Activated T-helper 1 cell treated with anti-CD3 and anti-CD28 coated beads, Interleukin-12 subunit alpha, Interleukin-12 subunit beta, Interleukin-2, Interleukin-4 antibody, amounts not matched to agents 30 ng/mL and 10 ng/mL and 1 ng/mL, durations not matched to agents 14 hours and 24 hours and 36 hours (primary cell): ENCODE data around the gene PCNX2. TPM values are rescaled to one million over a fixed set of nuclear protein-coding genes. Genes with fewer than 3 reads are reported as not detected.
"Not testable (repeated sequence)": the region's sequence is repeated elsewhere in the genome, so short reads cannot be mapped to it uniquely, and the experiment has no call there.

Experiments used
- DNase-seq: peaks from one replicate; pipeline ENCODE4 v3.0.0; 2021; ENCODE audit warnings: low spot score
- H3K27ac Mint-ChIP-seq: one replicate; pipeline ENCODE4 v1.8.0; 2021; ENCODE audit warnings: mild to moderate bottlenecking, mixed read lengths
- H3K27me3 Mint-ChIP-seq: one replicate; pipeline ENCODE4 v1.8.0; 2022; ENCODE audit warnings: mild to moderate bottlenecking, moderate library complexity, mixed read lengths; ENCODE audit not compliant: insufficient read depth
- H3K36me3 Mint-ChIP-seq: one replicate; pipeline ENCODE4 v1.8.0; 2021; ENCODE audit warnings: low read depth, mixed read lengths
- H3K4me1 Mint-ChIP-seq: one replicate; pipeline ENCODE4 v1.8.0; 2021; ENCODE audit warnings: low read depth, mixed read lengths
- H3K4me3 Mint-ChIP-seq: one replicate; pipeline ENCODE4 v1.8.0; 2021; ENCODE audit warnings: mild to moderate bottlenecking, moderate library complexity, mixed read lengths
- H3K9me3 Mint-ChIP-seq: one replicate; pipeline ENCODE4 v1.8.0; 2021; ENCODE audit warnings: mixed read lengths
- intact Hi-C: fragments of 100-400 bp; cut with micrococcal nuclease; formaldehyde crosslinking; loops from one replicate; pipeline ENCODE4 v1.15.1; 2024
- total RNA-seq: library from RNA; stranded (reverse); gene quantifications from 2 replicates; pipeline ENCODE4 v1.2.3, GENCODE V29; 2022

Gene PCNX2
- total RNA-seq, 1 donor from 2014 or later: 33.7 TPM

DNA sequence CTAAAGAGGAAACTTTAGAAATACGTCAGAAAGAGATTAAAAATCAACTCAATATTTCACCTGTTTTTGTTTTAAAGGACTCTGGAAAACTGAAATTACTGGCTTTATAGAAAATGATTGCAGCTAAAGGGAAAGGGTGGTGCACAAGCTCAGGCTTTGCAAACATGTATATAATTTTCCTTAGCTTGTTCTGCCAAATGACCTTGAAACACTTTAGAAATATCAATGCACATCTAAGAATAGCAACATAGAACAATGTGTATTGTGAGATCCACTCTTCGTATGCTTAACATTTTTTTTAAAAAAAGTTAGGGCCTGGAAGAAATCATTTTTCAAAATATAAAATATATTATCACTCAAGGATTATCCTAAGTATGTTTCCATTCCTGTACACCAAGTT is 201.3 kb downstream of the PCNX2 start:
- Mint-ChIP-seq H3K9me3 (no peaks in the 10 kb centered on the region), H3K36me3 (peaks cover 20% of the 10 kb centered on the region), H3K27ac (no peak overlapping the region), H3K4me3 (no peak overlapping the region), H3K27me3 (no peaks in the 10 kb centered on the region), H3K4me1 (peaks cover 18% of the 10 kb centered on the region)
- no peak for DNase-seq
- intact Hi-C loops: no loop called here

DNA sequence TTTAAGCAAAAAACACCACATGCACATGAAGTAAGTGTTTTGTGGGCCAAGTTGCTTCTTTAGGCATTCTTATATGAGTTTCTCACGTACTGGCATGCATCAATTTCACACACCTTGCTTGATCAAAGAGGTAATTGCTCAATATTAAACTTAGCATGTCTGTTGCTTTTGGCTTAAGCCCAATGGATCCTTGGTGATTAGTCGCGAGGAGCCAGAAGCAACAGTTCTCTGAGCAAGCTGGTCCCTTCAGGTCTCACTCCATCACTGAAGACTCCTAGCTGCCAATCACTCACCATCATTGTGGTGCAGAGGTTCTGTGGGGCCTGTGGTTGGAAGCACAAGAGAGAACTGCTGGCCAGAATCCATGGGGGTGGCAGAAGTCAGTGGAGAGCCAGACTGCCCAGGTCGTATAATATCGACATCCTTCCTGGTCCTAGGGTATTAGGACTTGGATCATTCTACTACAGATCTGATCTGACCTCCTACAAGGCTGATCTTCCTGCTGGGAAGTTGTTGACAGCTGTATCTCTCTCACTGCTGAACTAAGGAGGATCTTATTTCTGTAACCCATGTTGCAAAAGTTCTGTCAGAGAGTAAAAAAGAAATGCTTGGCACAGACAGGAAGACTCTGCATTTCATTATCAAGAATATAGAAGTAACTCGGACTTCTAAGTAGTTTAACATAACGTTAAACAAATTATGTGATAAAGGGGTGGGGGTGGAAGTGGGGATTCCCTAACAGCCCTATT is 204.6 kb downstream of the PCNX2 start:
- H3K27ac Mint-ChIP-seq: no peak overlapping the region

DNA sequence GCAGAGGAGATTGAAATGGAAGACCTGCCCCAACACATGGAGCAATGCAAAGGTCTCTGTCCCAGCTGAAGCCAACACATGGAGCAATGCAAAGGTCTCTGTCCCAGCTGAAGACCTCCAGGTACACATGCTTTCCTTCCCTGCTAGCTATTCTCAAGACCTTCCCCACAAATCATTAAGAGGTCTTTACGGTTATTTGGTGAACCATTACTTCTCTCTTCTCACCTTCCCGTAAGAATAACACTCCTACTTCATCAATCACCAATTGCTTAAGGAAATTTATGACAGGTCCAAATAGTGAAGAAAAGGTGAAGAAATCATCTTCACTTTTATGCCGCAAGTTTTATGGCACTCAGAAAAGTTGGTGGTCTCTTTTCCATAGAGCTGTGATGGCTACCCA is 206.3 kb downstream of the PCNX2 start:
- DNase-seq: no peak
- Mint-ChIP-seq H3K27ac (no peak overlapping the region), H3K36me3 (peaks cover 12% of the 10 kb centered on the region), H3K4me1 (peaks cover 8% of the 10 kb centered on the region), H3K4me3 (no peak overlapping the region), H3K27me3 (no peaks in the 10 kb centered on the region), H3K9me3 (no peaks in the 10 kb centered on the region)
- intact Hi-C loops: no loop called here

More for the DNA sequence above, 204.6 kb downstream of the PCNX2 start:
- no peaks in the 10 kb centered on the region for H3K9me3 Mint-ChIP-seq
- H3K4me3 Mint-ChIP-seq: no peak overlapping the region
- intact Hi-C loops: no loop called here
- peaks cover 15% of the 10 kb centered on the region for H3K36me3 Mint-ChIP-seq
- H3K4me1 Mint-ChIP-seq: peaks cover 8% of the 10 kb centered on the region
- no peaks in the 10 kb centered on the region for H3K27me3 Mint-ChIP-seq
- DNase-seq: no peak

DNA sequence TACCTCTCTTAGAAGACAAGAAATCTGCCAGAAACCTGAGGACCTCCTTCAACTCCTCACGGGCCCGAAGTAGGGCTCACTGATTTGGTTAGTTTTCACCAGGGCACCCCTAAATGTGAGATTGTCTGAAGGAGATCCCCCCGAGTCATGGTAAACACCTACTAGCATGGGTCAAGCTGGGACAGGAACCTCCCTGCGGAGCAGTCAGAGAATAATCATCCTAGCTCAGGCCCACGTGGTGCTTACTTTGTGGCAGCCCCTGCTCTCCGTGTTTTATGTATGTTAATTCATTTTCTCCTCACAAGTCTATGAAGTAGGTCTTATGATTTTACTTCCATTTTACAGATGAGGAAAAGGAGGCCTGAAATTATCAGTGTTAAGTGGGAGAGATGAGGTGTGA is 206.9 kb downstream of the PCNX2 start:
- H3K4me3 Mint-ChIP-seq: no peak overlapping the region
- H3K27me3 Mint-ChIP-seq: no peaks in the 10 kb centered on the region
- H3K4me1 Mint-ChIP-seq: peaks cover 8% of the 10 kb centered on the region
- DNase-seq: no peak
- H3K36me3 Mint-ChIP-seq: peaks cover 12% of the 10 kb centered on the region
- H3K27ac Mint-ChIP-seq: no peak overlapping the region
- H3K9me3 Mint-ChIP-seq: no peaks in the 10 kb centered on the region
- intact Hi-C loops: no loop called here

DNA sequence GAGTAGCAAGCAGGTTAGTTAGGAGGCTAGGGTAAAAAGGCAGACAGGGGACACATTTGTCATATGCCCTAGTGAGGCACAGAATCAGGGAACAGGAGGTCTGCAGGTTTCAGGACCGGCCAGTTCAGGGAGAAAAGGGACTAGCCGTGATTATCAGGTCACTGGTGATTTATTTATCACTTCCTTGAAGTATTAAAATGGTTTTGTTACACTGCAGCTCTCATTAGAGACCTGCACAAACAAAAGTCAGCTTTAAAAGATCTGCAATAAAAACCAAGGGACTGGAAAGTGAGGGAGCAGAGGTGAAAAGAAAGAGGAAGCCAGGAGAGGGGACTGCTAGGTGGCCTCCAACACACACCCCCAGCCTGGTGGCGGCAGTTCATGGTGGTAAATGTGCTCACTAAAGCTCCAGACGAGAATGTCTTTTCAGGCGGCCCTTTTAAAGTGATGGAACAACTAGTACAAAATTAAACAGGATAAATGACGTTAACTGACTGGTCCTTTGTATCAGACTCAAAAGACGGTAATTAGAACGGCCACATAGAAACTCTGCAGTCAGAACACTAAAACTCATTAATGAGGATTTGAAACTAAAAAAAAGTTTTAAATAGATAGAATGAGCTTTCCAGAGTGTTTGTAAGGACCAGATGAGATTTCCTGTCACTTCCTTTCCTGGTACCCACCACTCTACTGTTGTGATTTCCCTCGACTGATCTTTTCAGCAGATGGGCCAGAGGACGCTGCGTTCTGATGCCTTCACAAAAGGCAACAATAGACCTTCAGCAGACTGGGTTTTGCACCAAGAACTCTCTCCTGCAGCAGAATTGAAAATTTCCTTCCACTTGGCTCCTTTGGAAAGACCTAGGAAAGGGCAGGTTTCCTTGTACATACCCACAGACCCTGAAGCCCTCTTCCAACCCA is 208.3 kb downstream of the PCNX2 start:
- H3K4me3 Mint-ChIP-seq: no peak overlapping the region
- no peak overlapping the region for H3K27ac Mint-ChIP-seq

DNA sequence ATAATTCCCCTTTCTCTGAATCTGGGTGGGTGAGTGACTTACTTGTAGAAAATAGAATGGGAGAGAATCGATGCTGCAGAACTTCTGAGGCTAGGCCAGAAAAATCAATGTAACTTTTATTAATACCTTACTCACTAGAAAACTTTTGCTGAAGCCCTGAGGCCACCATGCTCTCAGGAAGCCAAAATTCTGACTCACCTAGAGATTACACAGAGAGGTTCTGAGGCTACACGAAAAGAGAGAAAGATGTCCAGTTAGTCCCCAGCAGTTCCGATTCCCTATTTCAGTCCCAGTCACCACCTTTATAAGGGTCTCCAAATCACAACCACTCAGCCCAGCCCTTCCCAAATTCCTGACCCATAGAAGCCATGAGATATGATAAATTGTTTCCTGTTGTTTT is 210.0 kb downstream of the PCNX2 start:
- Mint-ChIP-seq H3K36me3 (peaks cover 7% of the 10 kb centered on the region), H3K27me3 (no peaks in the 10 kb centered on the region), H3K4me1 (no peaks in the 10 kb centered on the region), H3K4me3 (no peak overlapping the region), H3K9me3 (no peaks in the 10 kb centered on the region), H3K27ac (no peak overlapping the region)
- no peak for DNase-seq
- intact Hi-C loops: no loop called here

More for the DNA sequence above, 208.3 kb downstream of the PCNX2 start:
- Mint-ChIP-seq H3K36me3 (peaks cover 10% of the 10 kb centered on the region), H3K9me3 (no peaks in the 10 kb centered on the region), H3K4me1 (peaks cover 4% of the 10 kb centered on the region), H3K27me3 (no peaks in the 10 kb centered on the region)
- intact Hi-C loops: no loop called here
- DNase-seq: no peak

DNA sequence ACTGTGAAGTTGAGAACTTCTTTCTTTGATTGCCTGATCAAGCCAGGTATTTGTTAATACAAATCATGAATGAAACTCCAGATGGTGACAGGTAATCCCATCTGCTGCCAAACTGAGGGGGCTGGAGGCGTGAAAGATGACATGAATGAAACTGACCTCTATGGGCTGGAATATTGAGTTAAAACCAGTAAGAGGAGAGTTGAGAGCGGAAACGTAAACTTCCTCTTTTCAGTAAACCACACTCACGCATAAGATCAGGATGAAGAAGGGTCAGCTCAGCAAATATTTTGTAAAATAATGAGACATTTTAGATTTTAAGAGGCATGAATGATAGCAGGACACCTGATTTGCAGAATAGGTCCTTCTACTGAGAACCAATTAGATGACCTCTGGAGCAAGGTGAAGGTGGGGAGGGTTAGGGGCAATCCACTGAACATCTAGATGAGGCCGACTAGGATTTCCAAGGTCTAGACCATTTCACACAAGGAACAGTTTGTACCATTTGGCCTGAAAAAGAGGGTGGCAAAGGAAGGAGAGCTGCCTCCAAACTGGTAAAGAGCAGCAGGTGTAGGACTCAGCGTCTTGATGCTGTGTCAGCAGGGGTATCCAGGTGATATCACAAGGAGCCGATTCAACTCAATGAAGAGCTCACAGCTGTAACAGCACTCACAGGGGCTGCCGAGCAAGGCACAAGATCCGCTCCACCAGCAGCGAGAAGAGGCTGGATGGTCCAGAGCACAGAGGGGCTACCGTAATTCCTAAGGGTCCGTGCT is 212.6 kb downstream of the PCNX2 start:
- Mint-ChIP-seq H3K27me3 (no peaks in the 10 kb centered on the region), H3K4me3 (no peak overlapping the region), H3K27ac (no peak overlapping the region), H3K36me3 (peaks cover 3% of the 10 kb centered on the region), H3K4me1 (no peaks in the 10 kb centered on the region), H3K9me3 (no peaks in the 10 kb centered on the region)
- intact Hi-C loops: no loop called here
- DNase-seq: no peak

DNA sequence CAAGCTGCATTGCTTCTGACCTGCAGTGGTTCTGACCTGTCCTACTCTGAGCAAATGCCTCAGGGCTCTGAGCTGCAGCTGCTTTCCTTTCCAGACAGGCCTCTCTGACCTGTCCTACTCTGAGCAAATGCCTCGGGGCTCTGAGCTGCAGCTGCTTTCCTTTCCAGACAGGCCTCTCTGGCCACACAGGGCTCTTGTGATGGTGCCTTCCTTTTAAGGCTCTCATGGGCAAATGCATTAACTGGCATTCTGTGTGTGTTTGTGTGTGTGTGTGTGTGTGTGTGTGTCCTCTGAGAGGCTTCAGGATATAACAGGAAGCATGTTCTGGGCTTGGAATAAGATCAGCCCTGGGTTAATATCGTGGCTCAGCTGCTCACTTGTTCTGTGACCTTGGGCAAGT is 213.8 kb downstream of the PCNX2 start:
- H3K27ac Mint-ChIP-seq: no peak overlapping the region
- H3K36me3 Mint-ChIP-seq: peaks cover 3% of the 10 kb centered on the region
- no peaks in the 10 kb centered on the region for H3K9me3 Mint-ChIP-seq
- H3K4me3 Mint-ChIP-seq: no peak overlapping the region
- DNase-seq: no peak
- H3K4me1 Mint-ChIP-seq: no peaks in the 10 kb centered on the region
- intact Hi-C loops: no loop called here
- H3K27me3 Mint-ChIP-seq: no peaks in the 10 kb centered on the region

DNA sequence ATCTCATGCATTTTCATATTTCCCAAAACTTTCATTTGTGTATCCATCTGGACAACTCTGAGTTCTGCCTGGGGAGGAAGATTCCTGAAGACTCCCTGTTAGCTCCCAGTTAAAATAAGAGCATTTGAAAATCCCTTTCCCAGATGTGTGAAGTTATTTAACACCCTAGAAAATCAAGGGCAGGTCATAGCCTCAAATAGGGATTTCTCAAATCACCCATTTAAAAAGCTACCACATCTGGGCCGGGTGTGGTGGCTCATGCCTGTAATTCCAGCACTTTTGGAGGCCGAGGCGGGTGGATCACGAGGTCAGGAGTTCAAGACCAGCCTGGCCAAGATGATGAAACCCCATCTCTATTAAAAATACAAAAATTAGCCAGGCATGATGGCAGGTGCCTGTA is 214.7 kb downstream of the PCNX2 start:
- DNase-seq, H3K27ac Mint-ChIP-seq, H3K36me3 Mint-ChIP-seq, H3K9me3 Mint-ChIP-seq, H3K27me3 Mint-ChIP-seq, H3K4me1 Mint-ChIP-seq, H3K4me3 Mint-ChIP-seq, intact Hi-C loops: not testable (repeated sequence)

DNA sequence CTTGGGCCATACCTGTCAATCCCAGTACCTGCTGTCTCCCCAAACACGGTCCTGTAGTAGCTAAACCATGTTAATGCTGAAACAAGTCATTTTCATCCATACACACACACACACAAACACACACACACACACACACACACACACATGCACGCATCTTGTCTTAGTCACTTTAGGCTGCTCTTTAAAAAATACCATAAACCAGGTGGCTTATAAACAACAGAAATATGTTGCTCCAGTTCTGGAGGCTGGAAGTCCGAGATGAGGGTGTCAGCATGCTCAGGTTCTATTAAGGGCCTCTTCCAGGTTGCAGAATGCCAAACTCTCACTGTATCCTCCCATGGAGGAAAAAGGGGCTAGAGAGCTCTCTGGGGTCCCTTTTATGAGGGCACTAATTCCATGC is 215.2 kb downstream of the PCNX2 start:
- Mint-ChIP-seq H3K27me3 (no peaks in the 10 kb centered on the region), H3K9me3 (no peaks in the 10 kb centered on the region), H3K36me3 (no peaks in the 10 kb centered on the region), H3K4me3 (no peak overlapping the region), H3K4me1 (no peaks in the 10 kb centered on the region), H3K27ac (no peak overlapping the region)
- intact Hi-C loops: no loop called here
- no peak for DNase-seq

DNA sequence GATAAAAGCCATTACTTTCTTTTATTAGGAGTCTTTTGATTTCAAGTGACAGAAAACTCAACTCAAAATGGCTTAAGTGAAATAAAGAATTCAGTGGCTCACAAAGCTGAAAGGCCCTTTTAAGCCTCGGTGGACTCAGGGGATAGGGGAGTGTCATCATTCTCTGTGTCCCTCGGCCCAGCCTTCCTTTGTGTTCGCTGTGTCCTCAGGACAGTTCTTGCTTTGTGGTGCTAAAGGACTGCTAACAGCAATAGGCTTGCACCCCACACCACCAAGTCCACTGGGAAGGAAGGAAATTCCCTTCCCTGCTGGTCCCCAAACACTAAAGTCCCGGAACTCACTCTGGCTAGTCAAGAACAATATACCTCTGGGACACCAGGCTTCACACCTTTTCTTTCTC is 216.0 kb downstream of the PCNX2 start:
- no peaks in the 10 kb centered on the region for H3K36me3 Mint-ChIP-seq
- intact Hi-C loops: no loop called here
- H3K9me3 Mint-ChIP-seq: no peaks in the 10 kb centered on the region
- H3K27ac Mint-ChIP-seq: no peak overlapping the region
- no peak for DNase-seq
- no peaks in the 10 kb centered on the region for H3K27me3 Mint-ChIP-seq
- H3K4me3 Mint-ChIP-seq: no peak overlapping the region
- H3K4me1 Mint-ChIP-seq: no peaks in the 10 kb centered on the region

DNA sequence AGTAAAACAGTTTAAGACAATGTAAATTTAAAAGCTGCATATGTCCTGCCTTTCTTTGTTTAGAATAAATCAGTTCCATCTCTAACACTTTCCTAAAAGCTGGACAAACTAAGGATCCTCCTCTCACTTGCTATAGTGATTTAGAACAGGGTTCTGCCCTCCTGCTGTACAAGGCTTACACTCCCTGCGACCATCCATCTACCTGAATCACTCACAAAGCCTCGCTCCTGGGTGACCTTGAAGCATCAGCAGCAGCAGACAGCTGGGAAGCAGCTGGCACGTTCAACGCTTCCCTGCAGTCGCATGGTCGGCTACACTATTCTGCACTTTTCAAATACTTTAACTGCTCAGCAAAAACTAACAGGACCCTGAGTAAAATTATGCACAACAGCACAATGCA is 217.1 kb downstream of the PCNX2 start:
- intact Hi-C loops: no loop called here
- no peak for DNase-seq
- Mint-ChIP-seq H3K27me3 (no peaks in the 10 kb centered on the region), H3K9me3 (no peaks in the 10 kb centered on the region), H3K4me1 (no peaks in the 10 kb centered on the region), H3K27ac (no peak overlapping the region), H3K36me3 (no peaks in the 10 kb centered on the region), H3K4me3 (no peak overlapping the region)

DNA sequence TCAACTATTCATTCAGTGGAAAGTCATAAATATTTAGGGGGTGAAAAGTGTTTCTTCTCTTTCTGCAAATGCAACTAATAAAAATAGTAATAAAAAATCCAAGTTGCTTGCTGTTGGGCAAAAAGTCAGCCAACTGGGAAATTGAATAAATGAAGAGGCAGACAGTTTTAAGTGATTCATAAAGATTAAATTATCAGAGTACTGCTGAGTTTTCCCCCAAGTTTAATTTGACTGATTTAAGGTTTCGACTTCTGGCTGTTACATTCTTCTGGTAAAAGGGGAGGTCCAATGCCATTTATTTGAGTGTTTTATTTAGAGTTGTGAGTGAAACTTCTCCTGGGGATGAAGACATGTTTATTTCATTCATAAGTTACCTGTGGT is 219.6 kb downstream of the PCNX2 start:
- peaks cover 3% of the 10 kb centered on the region for H3K36me3 Mint-ChIP-seq
- H3K4me1 Mint-ChIP-seq: no peaks in the 10 kb centered on the region
- DNase-seq: no peak
- H3K27ac Mint-ChIP-seq: no peak overlapping the region
- H3K4me3 Mint-ChIP-seq: no peak overlapping the region
- intact Hi-C loops: no loop called here
- peaks cover 4% of the 10 kb centered on the region for H3K9me3 Mint-ChIP-seq
- no peaks in the 10 kb centered on the region for H3K27me3 Mint-ChIP-seq
